GM21367 (cell line): ENCODE results near the gene ARHGAP29.

Experiments
- ATAC-seq: cut with Tn5 transposase; IDR thresholded peaks from one replicate; pipeline ENCODE4 v1.9.1; 2021; ENCODE audit not compliant: unreplicated experiment

Gene ARHGAP29

GRCh38 chr1:94237291-94238226, at the start of gene ARHGAP29:
TSS of gene ARHGAP29 (minus strand) at chr1:94237584. CDS start at chr1:94231611, 5,973 bp downstream.
- peak; percentile 93 for ATAC-seq

- ATAC-seq = no peak
Measured at GRCh38 chr1:94286864-94287437, 49.6 kb upstream of the ARHGAP29 start.

- no peak for ATAC-seq
Measured at GRCh38 chr1:94285031-94285654, 47.8 kb upstream of the ARHGAP29 start.

- no peak for ATAC-seq
Measured at GRCh38 chr1:94284476-94284875, 47.1 kb upstream of the ARHGAP29 start.

- ATAC-seq = no peak
Measured at GRCh38 chr1:94283462-94283861, 46.1 kb upstream of the ARHGAP29 start.

- ATAC-seq = no peak
Measured at GRCh38 chr1:94282143-94282711, 44.8 kb upstream of the ARHGAP29 start.

GRCh38 chr1:94281361-94282142, 44.2 kb upstream of the ARHGAP29 start:
- no peak for ATAC-seq

- no peak for ATAC-seq
Measured at GRCh38 chr1:94280541-94280940, 43.2 kb upstream of the ARHGAP29 start.

- no peak for ATAC-seq
Measured at GRCh38 chr1:94279462-94279861, 42.1 kb upstream of the ARHGAP29 start.

GRCh38 chr1:94279038-94279437, 41.7 kb upstream of the ARHGAP29 start:
- ATAC-seq = no peak

- no peak for ATAC-seq
Measured at GRCh38 chr1:94276988-94277434, 39.6 kb upstream of the ARHGAP29 start.

- no peak for ATAC-seq
Measured at GRCh38 chr1:94275083-94275482, 37.7 kb upstream of the ARHGAP29 start.

- no peak for ATAC-seq
Measured at GRCh38 chr1:94274561-94274960, 37.2 kb upstream of the ARHGAP29 start.

GRCh38 chr1:94273111-94273510, 35.7 kb upstream of the ARHGAP29 start:
- ATAC-seq = no peak

- no peak for ATAC-seq
Measured at GRCh38 chr1:94272388-94272787, 35.0 kb upstream of the ARHGAP29 start.

GRCh38 chr1:94271373-94271772, 34.0 kb upstream of the ARHGAP29 start:
- no peak for ATAC-seq

- ATAC-seq = no peak
Measured at GRCh38 chr1:94270801-94271203, 33.4 kb upstream of the ARHGAP29 start.

GRCh38 chr1:94269921-94270320, 32.5 kb upstream of the ARHGAP29 start:
- ATAC-seq = no peak

- ATAC-seq = no peak
Measured at GRCh38 chr1:94265906-94266305, 28.5 kb upstream of the ARHGAP29 start.

- no peak for ATAC-seq
Measured at GRCh38 chr1:94265011-94265422, 27.6 kb upstream of the ARHGAP29 start.
